Embryonic facial prominence (tissue), 1 donor: ENCODE measurements around the gene TCF21.
"Not testable (repeated sequence)": the region's sequence is repeated elsewhere in the genome, so short reads cannot be mapped to it uniquely, and the experiment has no call there.

Experiments
- DNase-seq: peaks from one replicate; pipeline ENCODE4 v3.0.0-alpha.2; 2016; ENCODE audit errors: extremely low spot score

The TCF21 gene

DNA sequence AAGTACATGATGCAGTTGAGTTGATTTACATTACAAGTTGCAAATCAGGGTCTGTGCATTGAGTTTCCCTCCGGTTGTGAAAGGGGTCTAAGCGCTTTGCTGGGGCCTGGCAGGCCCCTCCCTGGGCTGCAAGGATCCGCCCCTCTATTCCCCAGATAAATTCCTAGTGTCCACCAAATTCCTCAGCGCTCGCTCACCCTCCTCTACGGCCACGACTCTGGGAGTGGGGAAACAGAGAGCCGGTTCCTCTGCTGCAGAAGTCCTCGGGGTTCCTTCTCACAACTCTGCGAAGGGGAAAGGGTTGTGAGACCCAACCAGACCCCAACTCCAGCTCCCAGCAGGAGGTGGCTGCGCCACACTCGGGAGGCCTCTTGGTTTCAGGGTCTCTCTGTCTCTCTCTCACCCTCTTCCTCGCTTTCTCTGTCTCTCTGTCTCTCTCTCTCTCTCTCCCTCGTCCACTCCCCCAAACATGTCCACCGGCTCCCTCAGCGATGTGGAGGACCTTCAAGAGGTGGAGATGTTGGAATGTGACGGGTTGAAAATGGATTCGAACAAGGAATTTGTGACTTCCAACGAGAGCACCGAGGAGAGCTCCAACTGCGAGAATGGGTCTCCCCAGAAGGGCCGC lies at the start of gene TCF21:
TCF21 (plus strand) TSS at position 185 of the 628 bp plus-strand sequence; CDS start at position 470, 285 bp downstream.
- DNase-seq: no peak

DNA sequence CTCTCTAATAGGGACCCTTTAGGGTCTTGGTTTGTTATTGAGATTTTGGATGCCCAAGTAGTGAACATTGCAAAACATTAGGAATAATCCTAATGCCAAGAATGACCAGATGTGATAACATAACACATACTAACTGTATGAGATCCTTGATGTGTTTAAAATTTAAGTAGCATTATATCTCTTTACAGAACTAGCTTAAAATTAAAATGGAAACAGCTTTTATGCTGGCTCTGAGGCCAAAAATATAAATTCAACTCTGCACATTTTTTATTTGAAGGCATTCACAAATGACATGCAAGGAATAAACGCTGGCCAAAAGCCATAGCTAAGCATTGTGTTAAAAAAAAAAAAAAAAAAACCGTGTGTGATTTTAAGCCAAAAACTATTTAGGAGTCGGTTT lies 47.7 kb upstream of the TCF21 start:
- no peak for DNase-seq

DNA sequence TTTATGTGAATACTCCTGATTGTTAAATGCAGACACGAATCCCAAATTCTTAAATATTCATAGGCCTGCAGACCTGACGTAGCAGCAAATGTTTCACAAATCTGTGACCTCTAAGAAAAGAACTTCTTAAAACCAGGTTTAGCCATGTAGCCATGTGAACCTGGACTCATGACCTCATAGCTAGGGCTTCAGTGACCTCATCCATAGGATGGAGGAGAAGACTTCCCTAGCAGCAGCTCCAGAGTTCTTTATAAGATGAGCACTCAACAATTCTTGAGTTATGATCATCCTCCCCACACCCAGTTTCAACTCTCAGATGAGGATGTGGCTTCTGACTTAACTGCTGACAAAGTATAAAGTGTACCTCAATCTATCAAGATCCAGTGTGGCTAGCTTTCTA lies 45.8 kb upstream of the TCF21 start:
- no peak for DNase-seq

DNA sequence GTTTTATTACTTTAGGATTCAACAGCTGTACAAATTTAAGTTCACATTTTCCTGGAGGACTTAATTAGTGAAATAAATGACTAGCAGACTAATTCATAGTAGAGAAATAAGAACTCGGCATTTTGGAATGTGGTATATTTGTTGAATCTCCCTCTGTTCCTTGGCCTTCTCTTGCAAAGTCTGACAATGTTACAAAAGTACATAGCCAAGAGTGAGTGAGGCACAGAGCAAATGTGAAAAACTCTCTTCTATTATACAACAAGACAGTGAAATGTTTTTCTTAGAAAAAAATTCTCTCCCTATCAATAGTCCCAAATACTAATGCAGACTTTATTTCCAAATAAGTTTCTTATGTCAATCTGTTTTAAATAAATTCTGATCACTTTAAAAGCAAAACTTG lies 44.2 kb upstream of the TCF21 start:
- DNase-seq: no peak

DNA sequence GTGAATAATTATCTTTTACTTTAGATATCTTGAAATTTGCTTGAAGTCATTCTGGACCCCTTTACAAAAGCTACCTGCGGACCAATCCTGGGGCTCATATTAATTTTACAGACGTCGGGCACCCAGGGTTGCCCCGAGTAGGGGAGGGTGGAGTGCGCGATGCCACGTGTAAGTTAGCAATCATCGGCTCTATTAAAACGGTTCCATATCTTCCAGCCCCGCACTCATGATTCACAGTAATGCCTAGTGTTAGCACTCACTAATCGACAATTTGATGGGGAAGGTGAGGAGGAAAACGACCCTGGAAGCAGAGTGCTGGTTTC lies 34.9 kb upstream of the TCF21 start:
- DNase-seq: no peak

- no peak for DNase-seq
Observed at GRCh38 chr6:133854364-133855275, 34.3 kb upstream of the TCF21 start.

GRCh38 chr6:133855276-133855990 lies 33.5 kb upstream of the TCF21 start:
- DNase-seq: no peak

DNA sequence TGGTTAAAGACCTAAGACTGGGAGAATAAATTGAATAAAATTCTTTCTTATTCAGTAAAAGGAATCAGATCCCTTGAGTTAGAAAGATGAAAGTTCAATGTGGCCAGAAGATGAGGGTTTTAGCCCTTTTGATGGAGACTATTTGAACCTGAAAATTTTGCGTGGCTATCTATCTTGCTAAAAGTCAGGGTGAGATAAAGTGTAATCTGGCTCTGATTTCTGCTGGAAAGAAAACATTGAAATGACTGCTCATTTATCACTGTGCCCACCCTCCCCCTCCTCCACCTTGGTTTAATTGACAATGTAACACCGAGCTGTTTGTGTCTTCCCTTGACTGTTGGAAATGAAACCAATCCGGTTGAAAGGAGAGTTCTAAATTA lies 32.9 kb upstream of the TCF21 start:
- DNase-seq: no peak

GRCh38 chr6:133856911-133857310 lies 32.0 kb upstream of the TCF21 start:
- no peak for DNase-seq

DNA sequence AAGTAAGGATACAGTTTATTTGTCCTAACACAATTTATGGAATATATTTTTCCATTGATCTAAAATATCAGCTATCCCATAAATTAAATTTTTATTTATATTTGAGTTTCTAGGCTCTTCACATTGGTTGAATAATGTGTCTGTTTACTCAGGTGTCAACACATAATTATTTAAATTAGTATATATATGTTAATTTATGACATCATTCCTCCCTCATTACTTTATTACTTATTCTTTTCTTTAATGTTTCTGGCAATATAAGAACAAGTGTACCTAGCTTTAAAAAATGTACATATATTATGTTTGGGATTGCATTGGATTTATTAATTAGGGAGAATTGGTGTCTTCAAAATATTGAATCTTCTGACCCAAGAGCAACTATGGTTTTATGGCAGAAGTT lies 31.2 kb upstream of the TCF21 start:
- no peak for DNase-seq

GRCh38 chr6:133861337-133861736 lies 27.6 kb upstream of the TCF21 start:
- not testable (repeated sequence) for DNase-seq

DNA sequence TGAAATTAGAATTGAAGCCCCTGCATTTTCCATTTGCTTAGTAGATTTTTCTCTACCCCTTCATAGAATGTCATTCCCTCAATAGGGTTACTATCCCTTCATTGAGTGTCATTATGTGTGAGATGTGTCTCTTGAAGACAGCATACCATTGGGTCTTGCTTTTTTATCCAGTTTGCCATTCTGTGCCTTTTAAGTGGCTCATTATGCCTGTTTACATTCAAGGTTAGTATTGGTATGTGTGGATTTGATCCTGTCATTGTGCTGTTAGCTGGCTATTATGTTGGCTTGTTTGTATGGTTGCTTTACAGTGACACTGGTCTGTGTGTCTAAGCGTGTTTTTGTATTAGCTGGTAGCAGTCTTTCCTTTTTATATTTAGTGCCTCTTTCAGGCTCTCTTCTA lies 25.7 kb upstream of the TCF21 start:
- no peak for DNase-seq

GRCh38 chr6:133865680-133866079 lies 23.2 kb upstream of the TCF21 start:
- DNase-seq: no peak

- DNase-seq: no peak
Observed at GRCh38 chr6:133871131-133871530, 17.8 kb upstream of the TCF21 start.

- DNase-seq: no peak
Observed at GRCh38 chr6:133873538-133873937, 15.4 kb upstream of the TCF21 start.

GRCh38 chr6:133877116-133877515 lies 11.8 kb upstream of the TCF21 start:
- DNase-seq: no peak

DNA sequence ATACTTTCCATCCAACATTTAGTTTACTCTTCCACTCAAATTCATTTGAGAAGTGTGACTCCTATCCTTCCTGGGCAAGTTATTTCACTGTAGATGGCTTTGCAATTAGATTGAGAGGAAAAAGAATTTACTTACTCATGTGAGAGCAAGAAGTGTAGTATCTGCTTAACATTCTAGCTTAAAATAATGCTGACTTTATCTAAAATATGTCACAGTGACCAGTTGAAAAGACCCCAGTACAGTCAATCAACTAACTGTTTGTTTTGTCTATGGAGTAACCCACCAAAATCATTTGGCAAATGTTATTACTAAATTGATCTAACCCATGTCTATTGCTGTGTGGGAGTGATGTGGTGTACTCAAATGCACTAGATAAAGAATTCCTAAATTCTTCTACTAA lies 8.9 kb upstream of the TCF21 start:
- DNase-seq: no peak

- DNase-seq: no peak
Observed at GRCh38 chr6:133880896-133881295, 8.0 kb upstream of the TCF21 start.

- DNase-seq: no peak
Observed at GRCh38 chr6:133886104-133886775, 2.7 kb upstream of the TCF21 start.

- no peak for DNase-seq
Observed at GRCh38 chr6:133887156-133887879, 1.6 kb upstream of the TCF21 start.

GRCh38 chr6:133887880-133888230 lies 1.1 kb upstream of the TCF21 start:
- no peak for DNase-seq
